ENCODE measurements around the gene PGBD4.
"Not testable (repeated sequence)": the region's sequence is repeated elsewhere in the genome, so short reads cannot be mapped to it uniquely, and the experiment has no call there.

The PGBD4 gene

DNA sequence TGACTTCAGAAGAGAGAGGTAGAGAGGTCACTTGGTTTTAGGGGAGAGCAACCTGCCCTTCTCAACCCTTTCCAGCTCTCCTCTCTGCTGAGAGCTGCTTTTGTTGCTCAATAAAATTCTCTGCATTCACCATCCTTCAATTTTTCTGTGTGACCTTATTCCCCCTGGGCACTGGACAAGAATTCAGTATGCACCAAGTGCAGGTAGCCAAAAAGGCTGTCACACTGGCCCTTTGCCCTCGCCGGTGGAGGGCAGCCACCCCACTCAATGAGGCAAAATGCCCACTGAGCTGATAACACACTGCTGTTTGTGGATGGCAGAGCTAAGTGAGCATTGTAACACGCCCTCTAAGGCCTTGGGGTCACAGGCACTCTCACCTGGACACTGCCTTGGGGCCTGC is 12.9 kb downstream of the PGBD4 start:
- no peak for DNase-seq

DNA sequence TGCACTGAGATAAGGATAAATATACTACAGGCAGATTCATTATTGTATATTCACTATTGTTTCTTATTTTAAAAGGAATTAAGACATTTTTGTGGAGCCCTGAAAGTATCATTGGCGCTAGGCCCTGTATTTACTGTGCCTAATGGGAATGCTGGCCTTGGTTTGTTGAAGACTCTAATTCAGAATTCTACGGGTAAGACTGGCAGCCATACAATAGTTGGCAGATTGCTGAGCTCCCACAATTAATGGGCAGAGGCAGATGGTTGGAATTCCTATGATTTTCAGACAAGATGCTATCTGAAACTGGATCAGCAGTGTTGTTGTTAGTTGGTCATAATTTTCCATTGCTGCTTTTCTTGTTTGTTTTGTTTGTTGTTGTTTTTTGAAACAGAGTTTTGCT is 14.7 kb downstream of the PGBD4 start:
- no peak for DNase-seq

DNA sequence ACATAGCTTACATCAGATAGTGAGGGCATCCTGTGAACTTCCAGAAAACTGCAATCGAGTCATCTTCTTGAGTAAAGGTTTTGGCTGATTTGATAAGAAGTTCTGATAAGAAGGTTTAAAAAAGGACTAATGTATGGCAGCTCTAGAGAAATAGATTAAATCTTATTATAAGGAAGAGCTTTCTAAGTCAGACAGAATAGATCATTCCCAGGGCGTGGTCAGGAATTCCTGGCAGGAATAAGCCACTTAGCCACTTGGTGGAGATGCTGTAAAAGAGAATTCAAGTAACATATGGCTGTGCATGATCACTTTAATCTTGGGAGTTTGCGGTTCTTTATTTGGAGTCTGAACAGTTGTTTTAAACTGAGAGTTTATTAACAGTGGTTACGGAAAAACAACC is 17.4 kb downstream of the PGBD4 start:
- peak; percentile 14 for DNase-seq

DNA sequence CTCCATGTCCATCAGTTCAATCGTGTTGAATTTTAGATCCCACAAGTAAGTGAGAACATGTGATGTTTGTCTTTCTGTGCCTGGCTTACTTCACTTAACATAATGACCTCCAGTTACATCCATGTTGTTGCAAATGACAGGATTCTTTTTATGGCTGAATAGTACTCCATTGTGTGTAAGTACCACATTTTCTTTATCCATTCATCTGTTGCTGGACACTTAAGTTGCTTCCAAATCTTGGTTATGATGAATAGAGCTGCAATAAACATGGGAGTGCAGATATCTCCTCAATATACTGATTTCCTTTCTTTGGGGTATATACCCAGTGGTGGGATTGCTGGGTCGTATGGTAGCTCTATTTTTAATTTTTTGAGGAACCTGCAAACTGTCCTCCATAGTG is 18.5 kb downstream of the PGBD4 start:
- not testable (repeated sequence) for DNase-seq

DNA sequence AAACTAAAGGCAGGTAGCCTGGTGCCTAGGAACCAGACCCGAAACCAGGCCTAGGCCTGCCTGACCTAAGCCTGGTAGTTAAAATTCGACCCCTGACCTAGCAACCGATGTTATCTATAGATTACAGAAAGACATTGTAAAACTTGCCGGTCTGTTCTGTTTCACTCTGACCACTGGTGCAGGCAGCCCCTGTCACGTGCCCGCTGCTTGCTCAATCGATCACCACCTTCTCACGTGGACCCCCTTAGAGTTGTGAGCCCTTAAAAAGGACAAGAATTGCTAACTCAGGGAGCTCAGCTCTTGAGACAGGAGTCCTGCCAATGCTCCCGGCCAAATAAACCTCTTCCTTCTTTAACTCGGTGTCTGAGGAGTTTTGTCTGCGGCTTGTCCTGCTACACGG is 19.9 kb downstream of the PGBD4 start:
- not testable (repeated sequence) for DNase-seq

DNA sequence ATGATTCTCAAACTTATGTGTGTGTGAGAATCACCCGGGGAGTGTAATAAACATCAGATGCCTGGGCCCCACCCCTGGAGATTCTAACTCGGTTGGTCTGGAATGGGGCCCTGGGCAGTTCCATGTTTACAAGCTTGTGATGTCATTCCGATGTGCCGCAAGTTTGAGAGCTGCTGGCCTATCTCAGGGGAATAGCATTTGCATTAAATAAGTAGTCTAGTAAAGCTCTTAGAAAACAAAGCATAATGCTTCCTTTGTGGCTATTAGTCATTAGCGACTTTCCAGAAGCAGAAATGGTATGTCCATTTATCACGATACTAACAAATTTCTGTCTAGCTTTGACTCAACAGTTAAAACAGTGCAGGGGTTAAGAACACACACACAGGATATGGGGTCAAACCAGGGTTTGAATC is 20.9 kb downstream of the PGBD4 start:
- DNase-seq: peak; percentile 72

DNA sequence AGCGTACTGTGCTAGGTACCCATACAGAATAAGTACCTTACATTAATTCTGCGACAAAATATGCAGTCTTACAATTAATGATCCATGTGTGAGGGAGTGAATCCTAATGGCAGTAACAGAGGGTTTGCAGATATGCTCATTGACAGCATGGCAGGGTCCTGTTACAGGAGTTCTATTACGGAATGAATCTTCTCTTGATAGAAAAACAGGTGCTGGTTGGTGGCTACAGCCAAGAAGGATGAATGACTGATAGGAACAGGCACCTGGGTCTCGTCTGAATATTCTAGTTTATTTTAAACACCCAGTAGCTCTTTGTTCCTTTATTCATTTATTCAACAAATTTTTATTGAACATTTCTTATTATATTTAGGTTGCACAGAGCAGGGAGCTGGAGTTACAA is 22.8 kb downstream of the PGBD4 start:
- DNase-seq: no peak

DNA sequence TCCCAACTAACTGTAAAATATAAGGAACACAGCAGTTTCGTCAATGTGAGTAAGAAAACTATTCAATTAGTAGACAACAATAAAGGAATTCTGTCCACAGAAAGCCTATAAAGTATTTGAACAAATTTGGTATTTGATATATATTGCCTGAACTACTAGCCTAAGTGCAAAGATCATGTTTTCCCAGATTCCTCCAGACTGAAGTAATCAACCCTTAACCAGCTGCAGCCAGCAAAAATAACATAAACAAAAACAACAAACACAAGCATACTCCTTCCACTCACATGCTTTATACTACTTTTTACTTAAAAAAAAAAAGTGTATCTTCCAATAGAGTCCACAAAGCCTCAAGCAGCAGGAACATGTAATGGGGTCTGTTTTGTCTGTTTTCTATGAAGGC is 24.1 kb downstream of the PGBD4 start:
- no peak for DNase-seq

DNA sequence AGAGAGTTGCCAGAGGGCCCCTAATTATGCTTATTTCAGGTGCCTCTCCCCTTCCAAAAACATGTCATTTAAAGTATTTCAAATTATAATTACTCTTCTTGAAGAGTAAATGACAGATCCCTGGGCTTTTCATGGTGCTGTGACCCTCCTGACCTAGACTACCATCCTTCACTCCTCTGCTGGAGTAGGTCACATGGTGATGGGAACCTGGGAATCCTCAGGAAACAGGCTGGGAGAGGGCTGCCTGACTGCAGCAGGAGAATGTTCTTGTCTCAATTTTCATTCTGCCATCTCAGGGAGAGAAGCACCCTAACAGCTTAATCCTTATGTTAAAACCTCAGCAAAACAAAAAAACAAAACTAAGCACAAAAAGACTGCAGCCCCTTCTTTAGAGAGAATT is 24.6 kb downstream of the PGBD4 start:
- no peak for DNase-seq

DNA sequence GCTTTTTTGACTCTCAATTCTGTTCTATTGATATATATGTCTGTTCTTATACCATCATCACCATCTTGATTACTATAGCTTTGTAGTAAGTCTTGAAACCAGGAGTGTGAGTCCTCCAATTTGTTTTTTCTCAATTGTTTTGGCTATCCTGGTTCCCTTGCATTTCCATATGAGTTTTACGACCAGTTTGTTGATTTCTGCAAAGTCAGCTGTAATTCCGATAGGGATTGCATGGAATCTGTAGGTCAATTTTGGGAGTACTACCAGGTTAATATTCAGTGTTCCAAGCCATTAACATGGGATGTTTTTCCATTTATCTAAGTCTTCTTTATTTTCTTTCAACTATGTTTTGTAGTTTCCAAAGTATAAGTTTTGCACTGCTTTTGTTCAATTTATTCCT is 27.0 kb downstream of the PGBD4 start:
- DNase-seq: no peak

DNA sequence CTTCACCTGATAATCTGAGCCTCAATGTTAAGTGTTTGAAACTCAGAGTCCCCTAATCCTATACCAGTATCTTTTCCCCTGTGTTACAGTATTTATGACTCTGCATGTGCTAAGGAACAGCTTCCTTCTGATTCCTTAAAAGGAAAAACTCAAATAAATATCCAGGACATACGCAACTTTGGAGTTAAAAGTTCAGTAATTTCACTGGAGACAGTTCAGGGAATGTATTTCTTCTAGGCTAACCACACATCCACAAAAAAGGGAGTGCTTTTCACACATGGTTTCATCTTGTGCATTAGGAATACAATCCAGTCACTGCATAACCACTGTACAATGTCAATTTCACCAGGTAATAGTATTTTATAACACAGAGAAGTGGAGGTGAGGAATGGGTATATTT is 31.0 kb downstream of the PGBD4 start:
- DNase-seq: peak; percentile 14

DNA sequence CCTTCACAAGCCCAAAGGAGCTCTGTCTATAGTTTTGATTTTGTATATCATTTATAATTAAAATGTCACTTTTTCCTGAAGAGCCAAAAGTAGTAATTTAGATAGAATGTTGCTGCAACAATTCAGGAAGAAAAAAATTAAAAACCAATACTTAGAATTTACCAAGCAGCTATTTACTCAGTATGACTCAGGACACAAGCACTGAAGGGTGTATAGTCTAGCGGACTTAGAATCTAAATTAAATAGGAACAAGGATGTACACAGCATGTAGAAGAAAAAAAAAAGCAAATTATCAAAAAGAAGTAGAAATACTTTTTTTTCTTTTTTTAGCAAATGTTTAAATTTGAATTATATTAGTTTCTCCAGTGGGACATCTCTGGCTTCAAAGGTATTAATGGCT is 31.6 kb downstream of the PGBD4 start:
- DNase-seq: no peak

DNA sequence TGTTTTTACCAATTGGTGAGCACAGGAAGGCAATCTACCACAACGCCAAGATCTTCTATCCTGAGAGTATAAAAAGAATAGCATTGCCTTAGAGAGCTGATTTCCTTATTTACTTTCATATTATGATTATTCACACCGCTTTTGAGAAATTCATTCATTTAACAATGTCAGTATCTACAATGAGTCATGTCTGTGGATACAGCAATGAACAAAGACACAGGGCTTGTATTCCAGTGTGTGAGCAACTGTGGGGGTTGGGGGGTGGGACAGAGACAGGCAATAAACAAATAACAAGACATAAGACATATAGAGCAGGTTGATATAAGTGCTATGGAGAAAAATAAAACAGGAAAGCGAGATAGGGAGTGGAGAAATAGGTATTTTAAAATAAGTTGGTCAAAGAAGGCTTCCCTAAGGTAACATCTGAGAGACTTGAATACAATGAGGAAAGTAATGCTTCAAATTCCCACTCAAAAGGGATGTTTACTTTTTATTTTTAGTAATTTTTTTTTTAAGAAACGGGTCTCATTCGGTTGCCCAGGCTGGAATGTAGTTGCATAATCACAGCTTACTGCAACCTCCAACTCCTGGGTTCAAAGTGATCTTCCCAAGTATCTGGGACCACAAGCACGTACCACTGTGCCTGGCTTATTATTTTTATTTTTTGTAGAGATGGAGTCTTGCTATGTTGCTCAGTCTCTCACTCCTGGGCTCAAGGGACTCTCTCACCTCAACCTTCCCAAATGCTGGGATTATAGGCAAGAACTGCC is 45.7 kb downstream of the PGBD4 start:
- DNase-seq: no peak

DNA sequence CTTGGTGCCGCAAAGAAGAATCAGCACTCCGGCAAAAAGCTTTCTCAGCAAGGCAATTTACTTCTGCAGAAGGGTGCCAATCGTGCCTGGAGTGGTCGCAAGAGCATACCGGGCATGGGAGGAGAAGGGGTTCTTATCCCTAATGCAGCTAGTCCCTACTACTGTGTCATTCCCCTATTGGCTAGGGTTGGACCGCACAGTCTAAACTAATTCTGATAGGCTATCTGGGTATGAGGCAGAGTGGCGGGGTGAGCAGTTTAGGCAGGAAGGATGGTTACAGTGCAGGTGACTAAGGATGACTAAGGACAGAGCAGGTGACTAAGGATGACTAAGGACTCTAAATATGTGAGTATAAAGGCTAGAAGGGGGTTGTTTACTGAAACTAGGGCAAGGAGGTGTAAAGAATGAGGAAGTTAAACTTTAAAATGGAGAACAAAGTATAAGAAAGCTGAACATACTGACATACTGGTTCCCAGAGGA is 52.9 kb downstream of the PGBD4 start:
- peak; percentile 13 for DNase-seq

DNA sequence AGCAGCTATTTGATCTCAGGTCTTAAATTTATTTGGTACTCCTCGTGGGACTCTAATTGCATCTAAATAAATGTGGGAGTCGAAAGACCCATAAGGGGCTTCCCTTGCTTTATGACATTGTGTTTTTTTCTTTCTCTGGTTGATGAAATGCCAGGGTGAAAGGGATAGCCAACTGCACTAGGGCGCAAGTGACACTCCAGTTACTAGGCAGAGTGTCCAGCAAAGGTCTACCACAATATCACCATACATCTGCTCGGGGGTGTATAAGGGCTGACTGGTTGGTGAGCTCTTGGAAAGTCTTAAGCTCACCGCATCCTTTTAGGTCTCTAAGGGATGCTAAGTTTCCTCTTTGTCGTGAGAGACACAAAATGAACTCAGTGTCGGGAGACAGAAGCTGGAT is 54.0 kb downstream of the PGBD4 start:
- no peak for DNase-seq
